Suprapubic skin (tissue), 4 donors: ENCODE data around the gene RAB31. TPM values are rescaled to one million over a fixed set of nuclear protein-coding genes. Genes with fewer than 3 reads are reported as not detected.
A peak's percentile ranks its signal among the peaks of the same experiment; 100 is the strongest.

Experiments
- DNase-seq, 2 donors: peaks; one replicate each; pipeline ENCODE4 v3.0.0-alpha.2; 2019; ENCODE audit warnings: low spot score in 2 of 2
- H3K27ac ChIP-seq: fragments of 200-600 bp; sonication (generic); one replicate; pipeline ENCODE4 v1.5.1; 2019
- H3K27me3 ChIP-seq: fragments of 200-600 bp; sonication (generic); one replicate; pipeline ENCODE4 v1.5.1; 2019
- H3K36me3 ChIP-seq: fragments of 200-600 bp; sonication (generic); one replicate; pipeline ENCODE4 v1.5.1; 2019
- H3K4me1 ChIP-seq: fragments of 200-600 bp; sonication (generic); one replicate; pipeline ENCODE4 v1.5.1; 2019
- H3K4me3 ChIP-seq: fragments of 200-600 bp; sonication (generic); one replicate; pipeline ENCODE4 v1.5.1; 2019; ENCODE audit warnings: mild to moderate bottlenecking
- H3K9me3 ChIP-seq: fragments of 200-600 bp; sonication (generic); one replicate; pipeline ENCODE4 v1.5.1; 2019
- CTCF ChIP-seq, 2 donors: fragments of 200-600 bp in 1 of 2; fragments of 450-650 bp in 1 of 2; sonication (generic) in 1 of 2; IDR thresholded peaks; one replicate each; pipeline ENCODE4 v1.5.1; 2016 to 2019; ENCODE audit warnings: antibody characterized with exemption in 2 of 2, mild to moderate bottlenecking in 1 of 2, moderate library complexity in 1 of 2
- EP300 ChIP-seq: sonication (generic); formaldehyde crosslinking; IDR thresholded peaks from one replicate; pipeline ENCODE4 v1.6.1; 2017; ENCODE audit warnings: antibody characterized with exemption
- POLR2A ChIP-seq, 2 donors: fragments of 450-650 bp; IDR thresholded peaks; one replicate each; pipeline ENCODE4 v1.6.1; 2017; ENCODE audit warnings: antibody characterized with exemption in 2 of 2, mild to moderate bottlenecking in 2 of 2, moderate library complexity in 2 of 2
- POLR2AphosphoS5 ChIP-seq, 3 donors: sonication (generic); formaldehyde crosslinking; IDR thresholded peaks; one replicate each; pipeline ENCODE4 v1.6.1; 2017; ENCODE audit warnings: antibody characterized with exemption in 3 of 3
- WGBS: methylation state at CpG from one replicate; pipeline ENCODE4 v1.1.5; 2018; 5-methylcytosine and 5-hydroxymethylcytosine counted together
- total RNA-seq, 4 donors: library from RNA; depleted of rRNA; stranded (reverse); fragments of >200 nt; gene quantifications; one replicate each; pipeline ENCODE4 v1.1.0, GENCODE V29; 2016

Gene RAB31
- total RNA-seq, 4 donors from 2014 or later = 5.8 to 15.2 (median 11.4) TPM

DNA sequence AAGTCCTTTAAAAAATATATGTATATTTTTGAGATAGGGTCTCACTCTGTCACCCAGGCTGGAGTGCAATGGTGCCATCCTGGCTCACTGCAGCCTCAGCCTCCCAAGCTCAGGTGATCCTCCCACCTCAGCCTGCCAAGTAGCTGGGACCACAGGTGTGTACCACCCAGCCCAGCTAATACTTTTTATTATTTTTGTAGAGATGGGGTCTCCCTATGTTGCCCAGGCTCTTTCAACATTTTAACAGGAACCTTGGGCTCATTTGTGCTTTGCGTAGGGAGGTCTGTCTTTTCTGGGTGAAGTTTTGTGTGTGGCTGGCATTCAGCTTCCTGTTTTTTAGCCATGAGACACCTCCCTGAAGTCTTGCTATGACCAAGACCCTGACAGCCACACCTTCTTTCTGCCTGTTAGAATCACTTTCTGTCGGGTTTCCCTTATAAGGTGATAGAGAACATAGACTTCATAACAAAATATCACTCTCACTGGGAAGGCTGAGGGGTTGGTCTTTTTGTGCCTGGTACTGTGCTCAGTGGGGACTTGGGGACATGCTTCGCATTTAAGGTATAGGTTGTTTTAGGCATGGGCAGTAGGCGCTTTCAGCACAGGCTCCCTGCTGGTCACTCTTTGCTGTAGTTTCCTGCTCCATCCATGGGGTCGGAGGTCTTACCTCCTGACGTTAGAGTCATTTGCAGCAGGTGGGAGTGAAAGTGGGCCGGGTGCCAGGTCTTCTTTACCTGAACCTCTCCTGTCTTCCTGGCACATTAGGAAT is 3.4 kb downstream of the RAB31 start:
- WGBS = 78% methylated on average over 7 of the region's 7 CpGs
- H3K27ac ChIP-seq = peak overlapping the region; percentile 22
- TF ChIP-seq POLR2AphosphoS5 (IDR thresholded peaks at IDR 0.05) (no peak), EP300 (no peak), CTCF (IDR thresholded peaks at IDR 0.05) (no peak), POLR2A (IDR thresholded peaks at IDR 0.05) (no peak)
- no peak for DNase-seq
- no peaks in the 10 kb centered on the region for H3K36me3 ChIP-seq
- peaks cover 15% of the 10 kb centered on the region for H3K4me1 ChIP-seq
- no peaks in the 10 kb centered on the region for H3K27me3 ChIP-seq
- H3K4me3 ChIP-seq = peak overlapping the region; percentile 85
- H3K9me3 ChIP-seq = no peaks in the 10 kb centered on the region

- H3K9me3 ChIP-seq = no peaks in the 10 kb centered on the region
- TF ChIP-seq POLR2AphosphoS5 (IDR thresholded peaks at IDR 0.05) (no peak), POLR2A (IDR thresholded peaks at IDR 0.05) (no peak), EP300 (no peak), CTCF (IDR thresholded peaks at IDR 0.05) (no peak)
- no peak overlapping the region for H3K4me3 ChIP-seq
- no peak for DNase-seq
- peaks cover 13% of the 10 kb centered on the region for H3K4me1 ChIP-seq
- no peaks in the 10 kb centered on the region for H3K36me3 ChIP-seq
- 75% methylated on average over 5 of the region's 5 CpGs for WGBS
- no peaks in the 10 kb centered on the region for H3K27me3 ChIP-seq
- no peak overlapping the region for H3K27ac ChIP-seq
These were observed 4.1 kb downstream of the RAB31 start for GRCh38 chr18:9712130-9712577.

DNA sequence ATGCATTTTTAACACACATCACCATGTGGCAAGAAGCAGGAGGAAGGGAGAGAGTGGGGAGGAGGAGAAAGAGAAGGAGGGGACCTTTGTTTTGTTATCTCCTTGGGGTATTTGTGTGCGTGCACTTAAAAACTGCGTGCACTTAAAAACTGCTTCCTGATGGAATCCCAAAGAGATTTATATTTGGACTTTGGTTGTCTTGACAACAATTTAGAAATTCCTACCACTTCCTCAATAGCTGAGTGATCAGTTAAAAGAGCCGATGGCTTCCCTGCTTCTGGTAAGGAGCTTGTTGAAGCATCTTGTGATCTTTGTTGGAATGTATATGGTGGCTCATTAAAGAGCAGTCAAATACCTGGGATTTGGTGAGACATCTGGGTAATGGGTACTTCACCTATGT is 4.5 kb downstream of the RAB31 start:
- H3K27ac ChIP-seq = no peak overlapping the region
- H3K4me1 ChIP-seq = peaks cover 9% of the 10 kb centered on the region
- H3K9me3 ChIP-seq = no peaks in the 10 kb centered on the region
- no peaks in the 10 kb centered on the region for H3K27me3 ChIP-seq
- WGBS = 45% methylated on average over 3 of the region's 3 CpGs
- no peak for TF ChIP-seq CTCF (IDR thresholded peaks at IDR 0.05)
- TF ChIP-seq POLR2AphosphoS5 (IDR thresholded peaks at IDR 0.05) = no peak
- no peak for TF ChIP-seq POLR2A (IDR thresholded peaks at IDR 0.05)
- no peak for TF ChIP-seq EP300
- DNase-seq = no peak
- no peaks in the 10 kb centered on the region for H3K36me3 ChIP-seq
- H3K4me3 ChIP-seq = no peak overlapping the region

DNA sequence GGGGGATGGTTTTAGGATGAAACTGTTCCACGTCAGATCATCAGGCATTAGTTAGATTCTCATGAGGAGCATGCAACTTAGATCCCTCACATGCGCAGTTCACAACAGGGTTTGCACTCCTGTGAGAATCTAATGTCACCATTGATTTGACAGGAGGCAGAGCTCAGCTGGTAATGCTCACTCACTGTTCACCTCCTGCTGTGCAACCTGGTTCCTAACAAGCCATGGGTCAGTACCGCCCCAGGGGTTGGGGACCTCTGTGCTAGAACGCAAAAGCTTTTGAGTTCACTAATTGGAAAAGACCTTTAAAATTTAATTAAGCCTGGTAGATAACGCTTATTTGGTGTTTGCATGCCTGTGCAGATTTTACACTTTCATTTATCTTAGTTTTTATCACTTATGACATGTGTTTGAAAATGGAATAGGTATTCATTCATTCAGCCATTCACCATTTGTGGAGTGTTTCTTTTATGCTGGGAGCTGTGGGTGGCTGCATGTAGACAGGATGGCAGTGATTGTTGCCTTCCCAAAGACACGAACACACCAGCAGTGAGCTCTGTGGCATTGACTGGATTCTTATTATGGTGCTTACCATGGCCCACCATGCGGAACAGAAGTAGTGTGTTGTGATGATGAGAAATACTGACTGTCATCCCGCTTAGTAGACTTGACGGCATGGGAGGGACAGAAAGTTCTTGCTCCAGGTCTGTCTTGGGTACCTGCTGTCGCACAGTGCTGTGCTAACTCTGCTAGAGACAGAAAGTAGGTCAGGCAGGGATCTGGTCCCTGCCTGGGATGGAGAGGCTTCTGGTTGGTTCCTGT is 6.4 kb downstream of the RAB31 start:
- H3K4me3 ChIP-seq = no peak overlapping the region
- peak in 1 of 2 donors; percentile 33 for DNase-seq
- H3K9me3 ChIP-seq = no peaks in the 10 kb centered on the region
- WGBS = 87% methylated on average over 10 of the region's 10 CpGs
- TF ChIP-seq EP300 (no peak), CTCF (IDR thresholded peaks at IDR 0.05) (no peak), POLR2AphosphoS5 (IDR thresholded peaks at IDR 0.05) (no peak), POLR2A (IDR thresholded peaks at IDR 0.05) (no peak)
- H3K36me3 ChIP-seq = no peaks in the 10 kb centered on the region
- H3K27me3 ChIP-seq = no peaks in the 10 kb centered on the region
- H3K27ac ChIP-seq = no peak overlapping the region
- H3K4me1 ChIP-seq = peaks cover 6% of the 10 kb centered on the region

DNA sequence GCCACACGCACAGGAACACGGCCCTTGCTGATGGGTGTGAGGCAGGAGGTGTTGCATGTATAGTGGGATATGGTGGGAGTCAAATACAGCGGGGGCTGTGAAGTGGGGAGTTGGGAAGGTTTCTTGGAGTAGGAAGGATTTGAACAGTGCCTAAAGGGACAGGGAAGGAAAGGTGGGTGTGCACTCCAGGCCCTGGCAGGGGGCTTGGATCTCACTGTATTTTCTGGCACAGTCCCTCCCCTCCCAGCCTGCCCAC is 6.9 kb downstream of the RAB31 start:
- Histone ChIP-seq H3K27ac (no peak overlapping the region), H3K4me3 (no peak overlapping the region), H3K36me3 (no peaks in the 10 kb centered on the region), H3K27me3 (no peaks in the 10 kb centered on the region), H3K4me1 (peaks cover 11% of the 10 kb centered on the region), H3K9me3 (no peaks in the 10 kb centered on the region)
- DNase-seq = peak in 1 of 2 donors; percentile 9
- WGBS = 92% methylated on average over 3 of the region's 3 CpGs
- TF ChIP-seq POLR2AphosphoS5 (IDR thresholded peaks at IDR 0.05) (no peak), POLR2A (IDR thresholded peaks at IDR 0.05) (no peak), EP300 (no peak), CTCF (IDR thresholded peaks at IDR 0.05) (no peak)
